GM18519 (cell line): Measurements from ENCODE around the gene RGPD6.
A peak's percentile ranks its signal among the peaks of the same experiment; 100 is the strongest.
"Not testable (repeated sequence)": the region's sequence is repeated elsewhere in the genome, so short reads cannot be mapped to it uniquely, and the experiment has no call there.

Experiments used
- ATAC-seq: cut with Tn5 transposase; IDR thresholded peaks from one replicate; pipeline ENCODE4 v1.9.1; 2021; ENCODE audit warnings: mild to moderate bottlenecking, moderate library complexity; ENCODE audit not compliant: unreplicated experiment, low FRiP score

The RGPD6 gene

DNA sequence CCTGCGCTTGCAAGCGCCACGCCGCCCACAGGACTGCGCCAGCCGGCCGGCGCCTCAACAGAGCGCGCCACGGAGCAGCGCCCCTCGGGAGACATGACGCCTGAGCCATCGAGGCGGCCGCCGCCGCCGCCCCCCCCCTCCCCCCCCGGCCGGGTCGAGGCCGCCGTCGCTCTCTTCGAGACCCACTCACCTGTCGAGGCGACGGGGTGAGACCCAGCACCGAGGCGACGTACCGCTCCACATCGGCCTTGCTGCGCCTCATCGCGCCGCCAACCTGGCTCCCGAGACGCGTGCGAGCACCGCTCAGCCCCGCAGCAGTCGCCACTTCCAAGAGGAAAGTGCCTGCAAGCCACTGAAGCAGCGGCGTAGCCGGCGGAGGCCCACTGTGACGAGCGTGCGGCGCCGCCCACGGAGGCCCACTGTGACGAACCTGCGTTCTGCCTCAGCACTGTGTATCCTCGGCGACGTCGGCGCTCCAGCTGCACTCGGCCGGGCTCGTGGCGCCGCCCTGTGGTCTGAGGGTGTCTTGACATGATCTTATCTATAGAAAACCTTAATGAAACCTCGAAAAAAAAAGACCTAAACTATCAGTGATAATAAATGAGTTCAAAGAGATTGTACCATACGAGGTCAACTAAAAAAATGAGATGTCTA, at the start of gene RGPD6:
TSS of gene RGPD6 (minus strand) at position 460 of the 654 bp plus-strand sequence. CDS start at position 262, 198 bp downstream.
- peak; percentile 98 for ATAC-seq

DNA sequence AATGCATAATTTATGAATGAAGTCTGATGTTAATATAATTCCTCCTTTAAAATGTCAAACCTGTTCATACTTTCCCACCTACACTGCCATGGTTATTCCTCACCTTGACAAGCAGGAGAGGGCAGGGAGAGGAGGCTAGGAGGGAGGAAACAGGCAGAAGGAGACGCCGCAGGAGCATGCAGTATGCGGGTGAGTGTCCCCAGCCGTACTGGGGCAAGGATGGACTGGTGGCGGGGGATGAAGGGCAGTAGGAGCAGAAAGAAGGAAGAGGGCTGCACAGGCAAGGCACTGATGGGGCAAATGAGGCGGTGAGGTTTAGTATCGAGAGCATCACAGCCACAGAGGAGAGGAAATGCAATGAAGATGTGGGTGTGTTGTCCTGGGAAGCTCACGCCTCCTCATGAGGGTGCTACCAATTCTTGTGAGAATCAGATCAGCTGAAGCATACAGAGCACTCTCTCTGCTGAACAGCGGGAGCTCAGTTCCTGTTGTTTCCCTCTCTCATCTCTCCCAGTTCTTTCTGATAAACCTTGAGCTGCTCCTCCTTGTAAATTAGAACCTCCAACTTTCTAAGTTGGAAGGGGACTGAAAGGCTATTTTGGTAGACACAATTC, 42.4 kb upstream of the RGPD6 start:
- ATAC-seq, result not testable (repeated sequence)

GRCh38 chr2:110613927-110614326, 36.9 kb upstream of the RGPD6 start:
- ATAC-seq, result not testable (repeated sequence)

GRCh38 chr2:110610613-110611250, 33.7 kb upstream of the RGPD6 start:
- not testable (repeated sequence) for ATAC-seq

DNA sequence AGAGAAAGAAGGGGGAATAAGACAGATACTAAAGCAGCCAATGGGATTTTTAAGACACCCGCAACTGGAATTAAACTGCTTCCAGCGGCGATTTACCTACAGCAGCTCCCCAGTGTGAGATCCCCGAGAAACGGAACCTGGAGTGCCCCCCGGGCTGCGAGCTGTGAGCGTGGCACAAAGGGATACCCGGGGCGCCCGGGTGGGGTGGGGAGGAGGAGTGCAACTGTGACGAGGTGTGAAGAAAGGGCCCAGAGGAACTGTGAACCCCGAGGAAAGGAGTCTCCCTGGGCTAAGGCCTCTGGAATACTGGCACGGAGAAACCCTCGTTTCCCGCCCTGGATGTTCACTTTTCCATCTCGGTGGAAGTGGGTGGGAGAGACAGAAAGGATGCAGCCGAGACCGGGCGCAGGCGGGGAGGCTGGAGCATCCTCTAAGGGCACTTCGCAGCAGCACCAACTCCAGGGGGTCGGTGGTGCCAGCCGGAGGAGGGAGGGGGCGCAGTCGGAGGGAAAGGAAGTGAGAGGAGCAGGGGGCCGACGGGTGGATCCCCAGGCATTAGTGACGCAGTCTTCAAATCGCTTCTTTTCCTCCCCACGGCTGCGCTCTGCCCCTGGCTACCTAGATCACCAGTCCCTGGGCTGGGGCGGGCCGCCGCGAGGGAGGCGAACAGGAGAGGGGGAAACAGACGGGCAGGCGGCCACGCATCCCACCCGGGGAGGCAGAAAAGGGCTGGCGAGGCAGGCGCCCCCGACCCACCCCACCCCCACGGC, 33.0 kb upstream of the RGPD6 start:
- ATAC-seq, result not testable (repeated sequence)

DNA sequence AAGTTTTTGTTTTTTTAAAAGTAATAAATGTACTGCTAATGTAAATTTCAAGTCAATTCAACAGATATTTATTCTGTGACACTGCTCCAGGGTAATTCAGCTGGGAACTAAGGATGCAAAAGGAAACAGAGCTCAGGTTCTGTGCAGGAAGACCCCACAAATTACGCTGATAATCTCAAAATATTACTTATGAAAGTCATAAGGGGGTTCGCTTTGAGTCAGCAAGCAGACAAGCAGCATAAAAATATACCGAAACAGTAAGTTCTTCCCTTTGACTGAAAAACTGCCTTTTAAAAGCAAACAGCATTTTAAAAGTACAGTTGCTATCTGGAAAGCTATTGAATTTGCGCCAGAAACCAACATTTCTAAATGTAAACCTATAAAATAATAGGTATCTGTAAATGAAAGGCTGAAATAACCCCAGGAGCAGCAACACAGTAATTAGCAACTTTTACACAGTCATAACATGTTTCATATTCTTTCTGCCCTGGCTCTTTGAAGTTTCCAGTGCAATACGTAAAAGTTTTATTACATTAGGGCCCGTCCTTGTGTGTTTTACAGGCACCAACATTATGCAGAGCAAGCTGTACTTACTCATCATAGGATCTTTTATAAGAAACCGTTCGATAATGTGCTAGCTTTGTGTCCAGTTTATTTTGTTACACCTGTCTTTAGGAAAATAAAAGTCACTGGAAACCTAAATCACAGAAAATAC, 31.9 kb upstream of the RGPD6 start:
- not testable (repeated sequence) for ATAC-seq

DNA sequence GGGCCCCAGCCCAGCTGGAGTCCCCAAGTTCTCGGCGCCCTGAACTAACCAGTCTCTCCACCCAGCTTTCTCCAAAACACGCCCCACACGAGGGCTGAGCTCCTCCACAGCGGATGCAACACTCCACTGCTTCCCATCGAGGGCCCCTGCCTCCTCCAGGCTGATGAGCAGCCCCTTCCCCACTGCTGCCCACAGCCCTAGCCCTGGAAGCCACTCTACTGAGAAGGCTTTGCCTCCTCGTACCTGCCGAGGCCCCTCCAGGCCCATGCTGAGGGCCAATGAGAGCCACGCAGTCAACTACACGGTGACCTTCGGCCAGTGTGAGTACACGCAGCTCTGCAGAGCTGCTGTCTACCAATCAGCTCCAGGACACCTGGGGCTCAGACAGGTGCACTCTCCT, 28.0 kb upstream of the RGPD6 start:
- ATAC-seq, result not testable (repeated sequence)

GRCh38 chr2:110603917-110604591, 27.0 kb upstream of the RGPD6 start:
- ATAC-seq, result not testable (repeated sequence)

DNA sequence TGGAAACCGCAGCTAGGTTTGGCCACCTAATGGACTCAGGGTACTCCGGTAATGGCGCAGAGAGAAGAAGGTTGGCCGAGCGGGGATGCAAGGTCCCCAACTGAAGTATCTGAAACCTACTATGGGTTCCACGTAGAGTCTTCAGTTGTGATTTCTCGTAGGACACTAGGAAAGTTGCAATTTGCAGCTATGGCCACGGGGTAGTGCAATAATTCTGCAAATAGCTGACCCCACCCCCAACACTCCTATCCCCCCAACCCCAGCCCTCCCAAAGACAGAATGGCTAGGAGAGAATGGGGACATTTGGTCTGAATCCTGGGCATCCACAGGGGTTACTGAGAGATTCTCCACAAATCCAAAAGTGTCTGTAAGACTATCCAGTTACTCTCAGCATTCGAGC, 25.1 kb upstream of the RGPD6 start:
- not testable (repeated sequence) for ATAC-seq

GRCh38 chr2:110591973-110592372, 15.0 kb upstream of the RGPD6 start:
- ATAC-seq, result not testable (repeated sequence)

DNA sequence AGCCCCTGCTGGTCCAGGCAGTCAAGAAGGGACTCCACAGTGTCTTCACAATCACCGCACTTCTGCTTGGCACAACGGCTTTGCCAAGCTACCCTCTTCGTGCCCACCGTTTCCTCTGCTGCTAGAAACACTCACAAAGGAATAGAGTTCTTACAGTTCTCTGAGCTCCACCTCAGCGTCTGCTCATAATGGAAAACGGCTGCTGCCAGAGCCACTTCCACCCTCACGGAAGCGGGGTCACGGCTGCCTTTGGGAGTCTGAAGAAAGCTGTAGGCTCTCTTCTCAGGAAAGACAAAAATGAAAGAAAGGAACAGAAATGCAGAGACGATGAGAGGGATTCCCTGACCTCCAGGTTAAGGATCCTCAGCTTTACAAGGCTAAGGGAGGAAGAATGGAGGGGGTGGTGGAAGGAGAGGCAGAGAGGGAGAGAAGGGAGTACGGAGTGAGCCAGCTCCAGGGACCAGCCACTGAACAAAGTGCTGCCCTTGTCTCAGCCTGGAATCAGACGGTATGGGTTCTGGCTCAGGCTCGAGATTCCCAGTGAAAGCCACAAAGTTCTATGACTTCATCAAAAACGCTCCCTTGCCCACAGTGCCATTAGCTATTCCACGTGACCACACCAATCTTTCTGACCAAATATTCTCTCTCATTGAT, 12.8 kb upstream of the RGPD6 start:
- ATAC-seq, result not testable (repeated sequence)

DNA sequence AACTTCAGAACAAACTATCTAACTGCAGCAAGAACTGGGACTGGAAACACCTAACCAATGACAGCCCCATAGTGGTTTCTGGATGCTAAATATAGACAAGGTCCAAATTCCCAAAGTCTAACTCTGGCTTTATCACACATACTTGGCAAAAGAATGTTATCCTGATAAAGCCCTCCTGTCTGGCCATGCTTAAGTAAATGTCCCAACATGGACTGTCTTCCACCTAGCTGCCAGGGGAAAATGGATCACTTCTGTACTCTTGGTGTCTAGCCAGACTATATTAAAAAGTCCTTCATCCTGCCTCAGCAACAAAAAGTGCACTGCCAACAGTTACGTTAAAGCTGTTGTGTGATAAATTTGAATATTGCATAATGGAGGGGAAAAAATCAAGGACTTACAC, 11.5 kb upstream of the RGPD6 start:
- not testable (repeated sequence) for ATAC-seq

GRCh38 chr2:110579216-110579965, 2.4 kb upstream of the RGPD6 start:
- not testable (repeated sequence) for ATAC-seq

DNA sequence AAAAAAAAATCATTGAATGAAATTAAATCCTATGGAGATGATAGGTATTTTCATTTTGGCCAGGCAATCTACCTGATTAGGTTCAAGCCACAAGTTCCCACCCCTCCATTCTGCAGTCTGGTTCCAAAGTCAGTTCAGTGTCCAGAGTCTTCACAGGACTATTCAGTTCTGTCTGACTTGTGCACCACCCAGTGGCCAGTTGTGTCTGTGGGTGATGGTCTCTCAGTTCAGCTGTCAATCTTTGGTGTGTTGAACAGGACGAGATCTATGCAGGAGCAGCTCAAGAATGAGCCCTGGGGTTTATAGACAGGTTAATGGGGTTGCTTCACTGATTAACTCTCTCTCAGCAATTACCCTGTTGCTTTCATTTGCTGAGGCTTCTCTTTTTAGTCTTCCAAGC, 1.4 kb upstream of the RGPD6 start:
- ATAC-seq, result not testable (repeated sequence)

GRCh38 chr2:110499755-110500377, 77.2 kb downstream of the RGPD6 start:
- ATAC-seq, result not testable (repeated sequence)

GRCh38 chr2:110496027-110496426, 81.0 kb downstream of the RGPD6 start:
- ATAC-seq, result not testable (repeated sequence)

- ATAC-seq, result not testable (repeated sequence)
Measured at GRCh38 chr2:110494488-110494887, 82.5 kb downstream of the RGPD6 start.

GRCh38 chr2:110488991-110489390, 88.0 kb downstream of the RGPD6 start:
- not testable (repeated sequence) for ATAC-seq
